Central memory CD4-positive, alpha-beta T cell (primary cell): Measurements from ENCODE around the gene IFT122.
"Not testable (repeated sequence)": the region's sequence is repeated elsewhere in the genome, so short reads cannot be mapped to it uniquely, and the experiment has no call there.

Experiments
- DNase-seq: peaks from one replicate; pipeline ENCODE4 v3.0.0; 2022
- total RNA-seq, 3 experiments: gene quantifications; one replicate each; lab custom pipeline; 2026; lab: John Stamatoyannopoulos, UW

IFT122 gene
- 10.1 to 38.4 (median 18.9) reads per million in 3 experiments for total RNA-seq

- DNase-seq: peak; percentile 100
Observed at GRCh38 chr3:129439817-129440617, at the start of gene IFT122, which contains the start of gene MBD4. TSS of gene IFT122 (plus strand) at chr3:129440224. CDS start at chr3:129440331, 107 bp downstream. TSS of gene MBD4 (minus strand) at chr3:129439948. CDS start at chr3:129439833, 115 bp downstream.

GRCh38 chr3:129391583-129391982 lies 48.4 kb upstream of the IFT122 start:
- not testable (repeated sequence) for DNase-seq

GRCh38 chr3:129392106-129392887 lies 47.7 kb upstream of the IFT122 start:
- not testable (repeated sequence) for DNase-seq

GRCh38 chr3:129393271-129393670 lies 46.8 kb upstream of the IFT122 start:
- DNase-seq: no peak

- DNase-seq: not testable (repeated sequence)
Observed at GRCh38 chr3:129393760-129394564, 46.1 kb upstream of the IFT122 start.

- peak; percentile 7 for DNase-seq
Observed at GRCh38 chr3:129398803-129399144, 41.2 kb upstream of the IFT122 start.

GRCh38 chr3:129399145-129399894 lies 40.7 kb upstream of the IFT122 start:
- DNase-seq: peak; percentile 85

- DNase-seq: no peak
Observed at GRCh38 chr3:129399895-129400357, 40.1 kb upstream of the IFT122 start.

GRCh38 chr3:129402210-129402609 lies 37.8 kb upstream of the IFT122 start:
- DNase-seq: no peak

- no peak for DNase-seq
Observed at GRCh38 chr3:129402616-129403015, 37.4 kb upstream of the IFT122 start.

- DNase-seq: no peak
Observed at GRCh38 chr3:129403450-129403849, 36.6 kb upstream of the IFT122 start.

GRCh38 chr3:129404130-129404529 lies 35.9 kb upstream of the IFT122 start:
- no peak for DNase-seq

GRCh38 chr3:129404610-129405009 lies 35.4 kb upstream of the IFT122 start:
- DNase-seq: no peak

GRCh38 chr3:129409541-129409940 lies 30.5 kb upstream of the IFT122 start:
- no peak for DNase-seq

- no peak for DNase-seq
Observed at GRCh38 chr3:129410971-129411370, 29.1 kb upstream of the IFT122 start.

- DNase-seq: no peak
Observed at GRCh38 chr3:129412542-129413198, 27.4 kb upstream of the IFT122 start.

GRCh38 chr3:129413238-129413637 lies 26.8 kb upstream of the IFT122 start:
- not testable (repeated sequence) for DNase-seq

- no peak for DNase-seq
Observed at GRCh38 chr3:129413687-129414506, 26.1 kb upstream of the IFT122 start.

- DNase-seq: no peak
Observed at GRCh38 chr3:129415378-129415777, 24.6 kb upstream of the IFT122 start.

- no peak for DNase-seq
Observed at GRCh38 chr3:129415830-129416229, 24.2 kb upstream of the IFT122 start.

- no peak for DNase-seq
Observed at GRCh38 chr3:129416415-129416814, 23.6 kb upstream of the IFT122 start.
